HEK293 (cell line): ENCODE results near the gene CMTM5.

Experiments used
- CTCF ChIA-PET: fragments of 350-600 bp; formaldehyde crosslinking; extraction: SDS; loops from one replicate; lab custom pipeline; 2021; ENCODE audit warnings: antibody characterized with exemption; lab: Yijun Ruan, JAX
- POLR2A ChIA-PET: fragments of 300-600 bp; formaldehyde crosslinking; extraction: SDS; loops from one replicate; lab custom pipeline; 2020; ENCODE audit warnings: antibody characterized with exemption, inconsistent platforms; lab: Yijun Ruan, JAX
- H3K27ac ChIP-seq: fragments of 200-500 bp; sonication (Bioruptor generic); 2 replicates; pipeline ENCODE4 v1.5.1; 2014; ENCODE audit warnings: low read depth, low read length, control low read depth, inconsistent platforms; ENCODE audit errors: extremely low read depth
- H3K36me3 ChIP-seq, 2 experiments: fragments of 200-500 bp in 1 of 2; sonication (Bioruptor generic) in 1 of 2; 1 replicate in 1 of 2; 2 replicates in 1 of 2; pipeline ENCODE4 v1.5.1; 2014 to 2017; ENCODE audit warnings: inconsistent platforms in 2 of 2, low read length in 2 of 2; ENCODE audit not compliant: control insufficient read depth in 2 of 2, insufficient read depth in 1 of 2
- H3K4me1 ChIP-seq: fragments of 200-500 bp; sonication (Bioruptor generic); 2 replicates; pipeline ENCODE4 v1.5.1; 2014; ENCODE audit warnings: mild to moderate bottlenecking, low read length, inconsistent platforms; ENCODE audit not compliant: control insufficient read depth, insufficient read depth
- H3K4me3 ChIP-seq: 2 replicates; pipeline ENCODE4 v1.5.1; 2011; ENCODE audit warnings: low read depth, mild to moderate bottlenecking, control low read depth, low read length, moderate library complexity
- H3K9me3 ChIP-seq: fragments of 200-500 bp; sonication (Bioruptor generic); 2 replicates; pipeline ENCODE4 v1.5.1; 2014; ENCODE audit warnings: low read depth, low read length, inconsistent platforms; ENCODE audit not compliant: control insufficient read depth, insufficient read depth
- BCL11A ChIP-seq: fragments of 450-650 bp; formaldehyde crosslinking; IDR thresholded peaks from 2 replicates; pipeline ENCODE4 v1.5.1; 2016; ENCODE audit warnings: low read depth, missing biosample characterization, missing genetic modification characterization
- HOXA7 ChIP-seq: sonication (generic); formaldehyde crosslinking; IDR thresholded peaks from 2 replicates; pipeline ENCODE4 v1.8.1; 2022; ENCODE audit warnings: missing genetic modification reagents, borderline replicate concordance
- REST ChIP-seq: fragments of 450-650 bp; formaldehyde crosslinking; IDR thresholded peaks from 2 replicates; pipeline ENCODE4 v1.5.1; 2016; ENCODE audit warnings: missing biosample characterization, missing genetic modification characterization
- SALL2 ChIP-seq: fragments of 450-650 bp; formaldehyde crosslinking; IDR thresholded peaks from 2 replicates; pipeline ENCODE4 v1.5.0; 2017; ENCODE audit warnings: missing biosample characterization, mild to moderate bottlenecking, missing genetic modification characterization, borderline replicate concordance
- SCRT2 ChIP-seq: fragments of 450-650 bp; formaldehyde crosslinking; IDR thresholded peaks from 2 replicates; pipeline ENCODE4 v1.5.1; 2016; ENCODE audit warnings: missing biosample characterization, missing genetic modification characterization
- SP2 ChIP-seq: fragments of 450-650 bp; formaldehyde crosslinking; IDR thresholded peaks from 2 replicates; pipeline ENCODE4 v1.5.1; 2016; ENCODE audit warnings: missing biosample characterization, missing genetic modification characterization
- ZBTB17 ChIP-seq: fragments of 450-650 bp; formaldehyde crosslinking; IDR thresholded peaks from 2 replicates; pipeline ENCODE4 v1.5.1; 2016; ENCODE audit warnings: missing biosample characterization, missing genetic modification characterization
- ZNF138 ChIP-seq: fragments of 450-650 bp; formaldehyde crosslinking; IDR thresholded peaks from 2 replicates; pipeline ENCODE4 v1.5.1; 2016; ENCODE audit warnings: missing biosample characterization, missing genetic modification characterization, borderline replicate concordance
- ZNF140 ChIP-seq: fragments of 450-650 bp; formaldehyde crosslinking; IDR thresholded peaks from 2 replicates; pipeline ENCODE4 v1.5.1; 2016; ENCODE audit warnings: missing biosample characterization, missing genetic modification characterization
- ZNF366 ChIP-seq: fragments of 450-650 bp; formaldehyde crosslinking; conservative IDR thresholded peaks from 2 replicates; pipeline ENCODE4 v1.5.1; 2016; ENCODE audit warnings: missing biosample characterization, missing genetic modification characterization
- ZNF416 ChIP-seq: fragments of 450-650 bp; formaldehyde crosslinking; IDR thresholded peaks from 2 replicates; pipeline ENCODE4 v1.5.1; 2016; ENCODE audit warnings: missing biosample characterization, missing genetic modification characterization
- ZNF549 ChIP-seq: fragments of 450-650 bp; IDR thresholded peaks from 2 replicates; pipeline ENCODE4 v1.5.1; 2018; ENCODE audit warnings: missing biosample characterization, missing genetic modification characterization, mild to moderate bottlenecking, inconsistent platforms, moderate library complexity
- ZNF560 ChIP-seq: fragments of 450-650 bp; formaldehyde crosslinking; IDR thresholded peaks from 2 replicates; pipeline ENCODE4 v1.5.1; 2017; ENCODE audit warnings: missing biosample characterization, missing genetic modification characterization, borderline replicate concordance
- ZNF580 ChIP-seq: fragments of 450-650 bp; formaldehyde crosslinking; IDR thresholded peaks from 2 replicates; pipeline ENCODE4 v1.5.1; 2016; ENCODE audit warnings: missing biosample characterization, missing genetic modification characterization
- ZNF621 ChIP-seq: fragments of 450-650 bp; formaldehyde crosslinking; IDR thresholded peaks from 2 replicates; pipeline ENCODE4 v1.5.1; 2017; ENCODE audit warnings: missing biosample characterization, missing genetic modification characterization
- TF ChIP-seq, protein P1 (sequence below): fragments of 450-650 bp; formaldehyde crosslinking; conservative IDR thresholded peaks from 2 replicates; pipeline ENCODE4 v1.5.1; 2016; ENCODE audit warnings: low read depth, missing biosample characterization, missing genetic modification characterization
- TF ChIP-seq, protein P2 (sequence below): fragments of 450-650 bp; formaldehyde crosslinking; IDR thresholded peaks from 2 replicates; pipeline ENCODE4 v1.5.1; 2016; ENCODE audit warnings: missing biosample characterization, missing genetic modification characterization
- TF ChIP-seq, protein P3 (sequence below): fragments of 450-650 bp; formaldehyde crosslinking; IDR thresholded peaks from 2 replicates; pipeline ENCODE4 v1.5.1; 2016; ENCODE audit warnings: missing biosample characterization, missing genetic modification characterization

CMTM5 gene

DNA sequence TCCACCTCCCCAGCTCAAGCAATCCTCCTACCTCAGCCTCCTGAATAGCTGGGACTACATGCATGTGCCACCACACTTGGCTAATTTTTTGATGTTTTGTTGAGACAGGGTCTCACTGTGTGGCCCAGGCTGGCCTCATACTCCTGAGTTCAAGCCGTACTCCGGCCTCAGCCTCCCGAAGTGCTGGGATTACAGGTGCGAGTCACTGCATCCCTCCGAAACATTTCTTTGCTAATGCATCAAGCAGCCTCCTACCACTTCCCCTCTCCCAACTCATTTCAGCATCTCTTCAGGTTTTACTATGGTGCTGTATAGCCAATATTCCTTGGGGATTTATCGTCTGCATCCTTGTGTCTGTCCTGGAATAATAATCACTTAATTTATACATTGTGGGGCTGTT, 21.9 kb upstream of the CMTM5 start:
- CTCF ChIA-PET, result interaction anchor here (2.0 kb wide), 1 partner anchor 25 kb away, joined by 8 read pairs; no protein-coding TSS in a partner anchor
- POLR2A ChIA-PET, result no interaction called here
- H3K4me1 ChIP-seq, result no peaks in the 10 kb centered on the region
- H3K27ac ChIP-seq, result no peak overlapping the region
- H3K9me3 ChIP-seq, result no peaks in the 10 kb centered on the region
- H3K4me3 ChIP-seq, result no peak overlapping the region
- no peak for TF ChIP-seq SCRT2 (tag by site-specific recombination)
- no peak for TF ChIP-seq BCL11A (tag by site-specific recombination)
- TF ChIP-seq, protein P1, sequence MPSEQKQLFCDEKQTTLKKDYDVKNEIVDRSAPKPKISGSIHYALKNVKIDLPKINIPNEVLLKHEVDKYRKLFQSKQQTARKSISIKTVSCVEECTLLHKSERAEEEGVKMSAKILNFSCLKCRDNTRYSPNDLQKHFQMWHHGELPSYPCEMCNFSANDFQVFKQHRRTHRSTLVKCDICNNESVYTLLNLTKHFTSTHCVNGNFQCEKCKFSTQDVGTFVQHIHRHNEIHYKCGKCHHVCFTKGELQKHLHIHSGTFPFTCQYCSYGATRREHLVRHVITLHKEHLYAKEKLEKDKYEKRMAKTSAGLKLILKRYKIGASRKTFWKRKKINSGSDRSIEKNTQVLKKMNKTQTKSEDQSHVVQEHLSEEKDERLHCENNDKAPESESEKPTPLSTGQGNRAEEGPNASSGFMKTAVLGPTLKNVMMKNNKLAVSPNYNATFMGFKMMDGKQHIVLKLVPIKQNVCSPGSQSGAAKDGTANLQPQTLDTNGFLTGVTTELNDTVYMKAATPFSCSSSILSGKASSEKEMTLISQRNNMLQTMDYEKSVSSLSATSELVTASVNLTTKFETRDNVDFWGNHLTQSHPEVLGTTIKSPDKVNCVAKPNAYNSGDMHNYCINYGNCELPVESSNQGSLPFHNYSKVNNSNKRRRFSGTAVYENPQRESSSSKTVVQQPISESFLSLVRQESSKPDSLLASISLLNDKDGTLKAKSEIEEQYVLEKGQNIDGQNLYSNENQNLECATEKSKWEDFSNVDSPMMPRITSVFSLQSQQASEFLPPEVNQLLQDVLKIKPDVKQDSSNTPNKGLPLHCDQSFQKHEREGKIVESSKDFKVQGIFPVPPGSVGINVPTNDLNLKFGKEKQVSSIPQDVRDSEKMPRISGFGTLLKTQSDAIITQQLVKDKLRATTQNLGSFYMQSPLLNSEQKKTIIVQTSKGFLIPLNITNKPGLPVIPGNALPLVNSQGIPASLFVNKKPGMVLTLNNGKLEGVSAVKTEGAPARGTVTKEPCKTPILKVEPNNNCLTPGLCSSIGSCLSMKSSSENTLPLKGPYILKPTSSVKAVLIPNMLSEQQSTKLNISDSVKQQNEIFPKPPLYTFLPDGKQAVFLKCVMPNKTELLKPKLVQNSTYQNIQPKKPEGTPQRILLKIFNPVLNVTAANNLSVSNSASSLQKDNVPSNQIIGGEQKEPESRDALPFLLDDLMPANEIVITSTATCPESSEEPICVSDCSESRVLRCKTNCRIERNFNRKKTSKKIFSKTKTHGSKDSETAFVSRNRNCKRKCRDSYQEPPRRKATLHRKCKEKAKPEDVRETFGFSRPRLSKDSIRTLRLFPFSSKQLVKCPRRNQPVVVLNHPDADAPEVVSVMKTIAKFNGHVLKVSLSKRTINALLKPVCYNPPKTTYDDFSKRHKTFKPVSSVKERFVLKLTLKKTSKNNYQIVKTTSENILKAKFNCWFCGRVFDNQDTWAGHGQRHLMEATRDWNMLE (tag by site-specific recombination), result no peak
- no peak for TF ChIP-seq ZNF140 (tag by site-specific recombination)
- no peak for TF ChIP-seq ZBTB17
- no peak for TF ChIP-seq SALL2 (tag by site-specific recombination)
- TF ChIP-seq ZNF416 (tag by site-specific recombination), result no peak
- no peak for TF ChIP-seq ZNF549
- no peak for TF ChIP-seq ZNF621 (tag by site-specific recombination)
- TF ChIP-seq REST (tag by site-specific recombination), result no peak
- no peak for TF ChIP-seq SP2 (tag by site-specific recombination)
- no peak for TF ChIP-seq ZNF580 (tag by site-specific recombination)
- TF ChIP-seq ZNF560 (tag by site-specific recombination), result no peak
- TF ChIP-seq, protein P2, sequence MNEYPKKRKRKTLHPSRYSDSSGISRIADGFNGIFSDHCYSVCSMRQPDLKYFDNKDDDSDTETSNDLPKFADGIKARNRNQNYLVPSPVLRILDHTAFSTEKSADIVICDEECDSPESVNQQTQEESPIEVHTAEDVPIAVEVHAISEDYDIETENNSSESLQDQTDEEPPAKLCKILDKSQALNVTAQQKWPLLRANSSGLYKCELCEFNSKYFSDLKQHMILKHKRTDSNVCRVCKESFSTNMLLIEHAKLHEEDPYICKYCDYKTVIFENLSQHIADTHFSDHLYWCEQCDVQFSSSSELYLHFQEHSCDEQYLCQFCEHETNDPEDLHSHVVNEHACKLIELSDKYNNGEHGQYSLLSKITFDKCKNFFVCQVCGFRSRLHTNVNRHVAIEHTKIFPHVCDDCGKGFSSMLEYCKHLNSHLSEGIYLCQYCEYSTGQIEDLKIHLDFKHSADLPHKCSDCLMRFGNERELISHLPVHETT (tag by site-specific recombination), result no peak
- no peak for TF ChIP-seq ZNF138
- TF ChIP-seq, protein P3, sequence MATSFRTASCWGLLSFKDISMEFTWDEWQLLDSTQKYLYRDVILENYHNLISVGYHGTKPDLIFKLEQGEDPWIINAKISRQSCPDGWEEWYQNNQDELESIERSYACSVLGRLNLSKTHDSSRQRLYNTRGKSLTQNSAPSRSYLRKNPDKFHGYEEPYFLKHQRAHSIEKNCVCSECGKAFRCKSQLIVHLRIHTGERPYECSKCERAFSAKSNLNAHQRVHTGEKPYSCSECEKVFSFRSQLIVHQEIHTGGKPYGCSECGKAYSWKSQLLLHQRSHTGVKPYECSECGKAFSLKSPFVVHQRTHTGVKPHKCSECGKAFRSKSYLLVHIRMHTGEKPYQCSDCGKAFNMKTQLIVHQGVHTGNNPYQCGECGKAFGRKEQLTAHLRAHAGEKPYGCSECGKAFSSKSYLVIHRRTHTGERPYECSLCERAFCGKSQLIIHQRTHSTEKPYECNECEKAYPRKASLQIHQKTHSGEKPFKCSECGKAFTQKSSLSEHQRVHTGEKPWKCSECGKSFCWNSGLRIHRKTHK (tag by site-specific recombination), result no peak
- no peak for TF ChIP-seq ZNF366 (tag by site-specific recombination)
- no peak for TF ChIP-seq HOXA7
- H3K36me3 ChIP-seq, result no peaks in the 10 kb centered on the region
